ENCODE results near the gene CMTM4.

DNA sequence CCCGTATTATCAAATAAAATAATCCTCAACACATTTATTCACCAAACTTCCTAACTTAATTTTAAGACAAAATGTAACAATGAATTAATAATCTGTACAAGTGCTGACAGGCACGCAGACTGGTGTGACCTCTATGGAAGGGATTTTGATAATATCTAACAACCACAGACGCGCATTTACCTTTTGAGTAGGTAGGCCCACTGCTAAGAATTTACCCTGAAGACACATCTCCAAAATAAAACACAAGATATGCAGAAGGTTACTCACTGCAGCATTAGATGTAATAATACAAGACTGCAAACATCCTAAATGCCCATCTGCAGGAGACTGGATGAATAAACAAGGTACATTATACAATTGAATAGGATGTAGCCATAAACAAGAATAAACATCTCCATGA lies 22.7 kb upstream of the CMTM4 start:
- TF ChIP-seq, protein P1, sequence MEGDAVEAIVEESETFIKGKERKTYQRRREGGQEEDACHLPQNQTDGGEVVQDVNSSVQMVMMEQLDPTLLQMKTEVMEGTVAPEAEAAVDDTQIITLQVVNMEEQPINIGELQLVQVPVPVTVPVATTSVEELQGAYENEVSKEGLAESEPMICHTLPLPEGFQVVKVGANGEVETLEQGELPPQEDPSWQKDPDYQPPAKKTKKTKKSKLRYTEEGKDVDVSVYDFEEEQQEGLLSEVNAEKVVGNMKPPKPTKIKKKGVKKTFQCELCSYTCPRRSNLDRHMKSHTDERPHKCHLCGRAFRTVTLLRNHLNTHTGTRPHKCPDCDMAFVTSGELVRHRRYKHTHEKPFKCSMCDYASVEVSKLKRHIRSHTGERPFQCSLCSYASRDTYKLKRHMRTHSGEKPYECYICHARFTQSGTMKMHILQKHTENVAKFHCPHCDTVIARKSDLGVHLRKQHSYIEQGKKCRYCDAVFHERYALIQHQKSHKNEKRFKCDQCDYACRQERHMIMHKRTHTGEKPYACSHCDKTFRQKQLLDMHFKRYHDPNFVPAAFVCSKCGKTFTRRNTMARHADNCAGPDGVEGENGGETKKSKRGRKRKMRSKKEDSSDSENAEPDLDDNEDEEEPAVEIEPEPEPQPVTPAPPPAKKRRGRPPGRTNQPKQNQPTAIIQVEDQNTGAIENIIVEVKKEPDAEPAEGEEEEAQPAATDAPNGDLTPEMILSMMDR (IDR thresholded peaks at IDR 0.05), result no peak
- no peak for TF ChIP-seq EP300 (IDR thresholded peaks at IDR 0.05)
- TF ChIP-seq POLR2A (IDR thresholded peaks at IDR 0.05), result no peak

Data from gastroesophageal sphincter (tissue), 3 donors.